Endothelial cell of umbilical vein (primary cell): ENCODE data around the gene NCOR1. TPM values are rescaled to one million over a fixed set of nuclear protein-coding genes. Genes with fewer than 3 reads are reported as not detected.

ENCODE experiments used
- BruUV-seq: library from RNA; stranded (reverse); fragments of 400-500 nt; replicated peaks from 2 replicates; lab custom pipeline; 2021; lab: Mats Ljungman, UMichigan
- CTCF ChIA-PET: fragments of 300-600, 350-600 bp; sonication (Branson Sonifier 250); formaldehyde crosslinking; loops from one replicate; lab custom pipeline; 2021; ENCODE audit warnings: antibody characterized with exemption, inconsistent platforms; lab: Charles Lee
- POLR2A ChIA-PET: fragments of 300-600, 350-600 bp; sonication (Branson Sonifier 250); formaldehyde crosslinking; loops from one replicate; lab custom pipeline; 2021; ENCODE audit warnings: antibody characterized with exemption, inconsistent platforms; lab: Charles Lee
- DNase-seq: peaks from one replicate; pipeline ENCODE4 v3.0.0-alpha.2; 2011; ENCODE audit warnings: low read depth, low spot score
- FAIRE-seq: peaks from 2 replicates; lab custom pipeline; 2011; peaks lifted over from hg19 to GRCh38; lab: Jason Lieb, UNC
- H2AFZ ChIP-seq: 2 replicates; pipeline ENCODE4 v1.6.0; 2012; ENCODE audit warnings: low read depth, low read length, control low read depth, inconsistent platforms
- H3K27ac ChIP-seq: 2 replicates; pipeline ENCODE4 v1.5.1; 2011; ENCODE audit warnings: low read depth, mild to moderate bottlenecking, control low read depth, low read length, moderate library complexity; ENCODE audit not compliant: insufficient read depth
- H3K27me3 ChIP-seq, 2 experiments: 2 replicates each; pipeline versions ENCODE4 v1.6.0 to v1.6.1; 2011; ENCODE audit warnings: low read length in 2 of 2, mixed read lengths in 1 of 2; ENCODE audit not compliant: control insufficient read depth in 2 of 2, insufficient read depth in 2 of 2
- H3K36me3 ChIP-seq, 2 experiments: 2 replicates in 1 of 2; 3 replicates in 1 of 2; pipeline ENCODE4 v1.5.1; 2011; ENCODE audit warnings: low read length in 2 of 2, mild to moderate bottlenecking in 1 of 2, moderate library complexity in 1 of 2; ENCODE audit not compliant: control insufficient read depth in 2 of 2, insufficient read depth in 2 of 2; ENCODE audit errors: extremely low read depth in 1 of 2
- H3K4me1 ChIP-seq: 3 replicates; pipeline ENCODE4 v1.5.1; 2011; ENCODE audit warnings: mild to moderate bottlenecking, low read length; ENCODE audit not compliant: control insufficient read depth, insufficient read depth; ENCODE audit errors: extremely low read depth
- H3K4me2 ChIP-seq: 2 replicates; pipeline ENCODE4 v1.6.1; 2011; ENCODE audit warnings: low read length, control low read depth, mixed read lengths; ENCODE audit not compliant: insufficient read depth
- H3K4me3 ChIP-seq, 3 experiments: fragments of 200-600 bp in 1 of 3; sonication (generic), shearing (Covaris generic) in 1 of 3; replicated peaks in 1 of 3; 2 replicates each; pipeline ENCODE4 v1.5.1; 2011 to 2016; ENCODE audit warnings: control low read depth in 3 of 3, low read length in 3 of 3, mild to moderate bottlenecking in 2 of 3, inconsistent platforms in 1 of 3, low read depth in 1 of 3, moderate library complexity in 1 of 3; ENCODE audit not compliant: insufficient read depth in 1 of 3
- H3K79me2 ChIP-seq: 2 replicates; pipeline ENCODE4 v1.6.0; 2012; ENCODE audit warnings: low read length, inconsistent platforms; ENCODE audit not compliant: control insufficient read depth, insufficient read depth
- H3K9ac ChIP-seq: replicated peaks from 2 replicates; pipeline ENCODE3; 2011; ENCODE audit warnings: low read length, control low read depth; ENCODE audit not compliant: insufficient read depth; ENCODE audit errors: extremely low read depth
- H3K9me1 ChIP-seq: replicated peaks from 3 replicates; pipeline ENCODE4 v1.6.0; 2011; ENCODE audit warnings: mild to moderate bottlenecking, low read length; ENCODE audit not compliant: control insufficient read depth, insufficient read depth; ENCODE audit errors: extremely low read depth
- H3K9me3 ChIP-seq: replicated peaks from 2 replicates; pipeline ENCODE4 v1.5.1; 2012; ENCODE audit warnings: low read length, inconsistent platforms; ENCODE audit not compliant: control insufficient read depth, insufficient read depth
- H4K20me1 ChIP-seq: replicated peaks from 2 replicates; pipeline ENCODE3; 2011; ENCODE audit warnings: mild to moderate bottlenecking, low read length; ENCODE audit not compliant: control insufficient read depth, insufficient read depth; ENCODE audit errors: extremely low read depth
- CTCF ChIP-seq, 2 donors: IDR thresholded peaks; 1 replicate in 1 of 2; 2 replicates in 1 of 2; pipeline ENCODE4 v1.5.1; 2011; ENCODE audit warnings: low read length in 2 of 2, mild to moderate bottlenecking in 2 of 2, moderate library complexity in 2 of 2, control low read depth in 1 of 2, inconsistent platforms in 1 of 2, low read depth in 1 of 2; ENCODE audit not compliant: insufficient read depth in 1 of 2; ENCODE audit errors: extremely low read depth in 1 of 2
- EZH2 ChIP-seq: IDR thresholded peaks from 2 replicates; pipeline ENCODE4 v1.6.1; 2012; ENCODE audit warnings: borderline replicate concordance, low read depth, mild to moderate bottlenecking, moderate library complexity, low read length, inconsistent platforms; ENCODE audit not compliant: severe bottlenecking
- FOS ChIP-seq: IDR thresholded peaks from 2 replicates; pipeline ENCODE4 v1.6.1; 2011; ENCODE audit warnings: mild to moderate bottlenecking, low read length, moderate library complexity, borderline replicate concordance; ENCODE audit not compliant: insufficient read depth
- GATA2 ChIP-seq: IDR thresholded peaks from 2 replicates; pipeline ENCODE4 v1.7.0; 2011; ENCODE audit warnings: low read depth, mild to moderate bottlenecking, moderate library complexity, mixed read lengths, low read length; ENCODE audit not compliant: insufficient read length, insufficient read depth
- JUN ChIP-seq: IDR thresholded peaks from 2 replicates; pipeline ENCODE4 v1.6.1; 2011; ENCODE audit warnings: borderline replicate concordance, low read depth; ENCODE audit not compliant: insufficient read length, insufficient read depth
- MYC ChIP-seq: IDR thresholded peaks from one replicate; pipeline ENCODE4 v1.6.1; 2011; ENCODE audit warnings: mild to moderate bottlenecking, low read depth, low read length
- POLR2A ChIP-seq: IDR thresholded peaks from 2 replicates; pipeline ENCODE4 v1.6.1; 2012; ENCODE audit warnings: low read depth, mild to moderate bottlenecking, control low read depth, low read length
- POLR2AphosphoS5 ChIP-seq: IDR thresholded peaks from 2 replicates; pipeline ENCODE4 v1.6.1; 2012; ENCODE audit warnings: low read depth, mild to moderate bottlenecking, control low read depth, low read length, moderate library complexity; ENCODE audit not compliant: insufficient read depth
- dilution Hi-C: fragments of 300-500 bp; cut with MboI; formaldehyde crosslinking; loops from one replicate; pipeline ENCODE4 v1.15.0; 2019; ENCODE audit warnings: low sequenced_read_pairs; ENCODE audit not compliant: extremely low pct_ligation_motif_present
- intact Hi-C: fragments of 100-400 bp; cut with micrococcal nuclease; formaldehyde crosslinking; loops from one replicate; pipeline ENCODE4 v1.10.0; 2022
- polyA plus RNA-seq, 4 experiments: library from polyadenylated mRNA; depleted of rRNA in 3 of 4; stranded (reverse) in 3 of 4; unstranded in 1 of 4; fragments of >200 nt; gene quantifications; 2 replicates each; pipeline versions ENCODE4 v1.2.1 to v1.2.3, GENCODE V29; 2011 to 2012; ENCODE audit warnings: missing spikeins in 1 of 4
- total RNA-seq: library from RNA; stranded (reverse); gene quantifications from 2 replicates; pipeline ENCODE4 v1.2.3, GENCODE V29; 2021
- TF ChIP-seq, protein P1 (sequence below): IDR thresholded peaks from 2 replicates; pipeline ENCODE4 v1.6.1; 2011; ENCODE audit not compliant: insufficient read depth, insufficient read length

The NCOR1 gene
- total and polyA plus RNA-seq, 2 donors (not counting 3 experiments of a cell fraction or from before 2014, with no cell fraction given) = 90.0 to 134 TPM

- Histone ChIP-seq H3K4me3 (no peak overlapping the region), H4K20me1 (no peaks in the 10 kb centered on the region), H3K9ac (no peak overlapping the region), H3K27ac (no peak overlapping the region), H3K9me3 (no peaks in the 10 kb centered on the region), H3K79me2 (peaks cover 2% of the 10 kb centered on the region), H2AFZ (no peak overlapping the region), H3K27me3 (no peaks in the 10 kb centered on the region), H3K9me1 (no peaks in the 10 kb centered on the region), H3K36me3 (peaks cover 6 to 10% of the 10 kb centered on the region in 2 experiments), H3K4me2 (no peak overlapping the region), H3K4me1 (peaks cover 15% of the 10 kb centered on the region)
- ChIA-PET POLR2A (no interaction called here), CTCF (no interaction called here)
- dilution Hi-C loops (no loop called here), intact Hi-C loops (no loop called here)
- BruUV-seq = no TSS peak
- TF ChIP-seq POLR2A (no peak), FOS (no peak), JUN (no peak), GATA2 (no peak), POLR2AphosphoS5 (no peak), CTCF (IDR thresholded peaks at IDR 0.05; ENCODE audit: extremely low read depth in 1 of 2, insufficient read depth in 1 of 2, low read depth in 1 of 2, low read length in 2 of 2) (no peak), MYC (no peak), EZH2 (no peak)
- TF ChIP-seq, protein P1, sequence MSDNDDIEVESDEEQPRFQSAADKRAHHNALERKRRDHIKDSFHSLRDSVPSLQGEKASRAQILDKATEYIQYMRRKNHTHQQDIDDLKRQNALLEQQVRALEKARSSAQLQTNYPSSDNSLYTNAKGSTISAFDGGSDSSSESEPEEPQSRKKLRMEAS = no peak
- no peak for FAIRE-seq
- no peak for DNase-seq
These were observed 132.1 kb downstream of the NCOR1 start for GRCh38 chr17:16083223-16083622.
